ENCODE data around the gene SV2C. TPM values are rescaled to one million over a fixed set of nuclear protein-coding genes. Genes with fewer than 3 reads are reported as not detected.
"Not testable (repeated sequence)": the region's sequence is repeated elsewhere in the genome, so short reads cannot be mapped to it uniquely, and the experiment has no call there.

Gene SV2C
- total and polyA plus RNA-seq, 7 donors: under 0.01 to 0.01 TPM; not detected in 5

- WGBS, 3 donors: 67 to 82% (median 69%) methylated on average over 2 of the region's 2 CpGs
- TF ChIP-seq CTCF (IDR thresholded peaks at IDR 0.05): no peak
- H3K36me3 ChIP-seq (ENCODE audit: insufficient read depth in 1 of 2, low read depth in 1 of 2): no peaks in the 10 kb centered on the region
- no peaks in the 10 kb centered on the region for H3K9me3 ChIP-seq
- intact Hi-C loops (cut with DNase I): no loop called here
- no peak overlapping the region for H3K27ac ChIP-seq
- no peak overlapping the region for H3K4me3 ChIP-seq
- ATAC-seq (no peak), DNase-seq (no peak)
- H3K4me1 ChIP-seq: no peaks in the 10 kb centered on the region
- no peaks in the 10 kb centered on the region for H3K27me3 ChIP-seq (ENCODE audit: insufficient read depth in 3 of 3, low read length in 2 of 3)
Observed at GRCh38 chr5:76299592-76299991, 216.4 kb downstream of the SV2C start.

- WGBS, 3 donors: 41 to 44% (median 43%) methylated on average over 1 of the region's 1 CpG
- ATAC-seq, H3K9me3 ChIP-seq: not testable (repeated sequence)
Observed at GRCh38 chr5:76301932-76302331, 218.7 kb downstream of the SV2C start.

GRCh38 chr5:76302661-76303060 is 219.5 kb downstream of the SV2C start:
- H3K36me3 ChIP-seq (ENCODE audit: insufficient read depth in 1 of 2, low read depth in 1 of 2); H3K4me3 ChIP-seq; intact Hi-C loops (cut with DNase I); H3K27ac ChIP-seq; H3K4me1 ChIP-seq; DNase-seq; H3K27me3 ChIP-seq (ENCODE audit: insufficient read depth in 3 of 3, low read length in 2 of 3); ATAC-seq; H3K9me3 ChIP-seq: not testable (repeated sequence)

More at GRCh38 chr5:76301932-76302331, 218.7 kb downstream of the SV2C start:
- intact Hi-C loops (cut with DNase I); H3K27ac ChIP-seq; DNase-seq; H3K36me3 ChIP-seq (ENCODE audit: insufficient read depth in 1 of 2, low read depth in 1 of 2); H3K27me3 ChIP-seq (ENCODE audit: insufficient read depth in 3 of 3, low read length in 2 of 3); H3K4me3 ChIP-seq; H3K4me1 ChIP-seq: not testable (repeated sequence)

- Histone ChIP-seq H3K4me3 (no peak overlapping the region), H3K27ac (no peak overlapping the region), H3K27me3 (ENCODE audit: insufficient read depth in 3 of 3, low read length in 2 of 3) (no peaks in the 10 kb centered on the region), H3K9me3 (no peaks in the 10 kb centered on the region), H3K4me1 (no peaks in the 10 kb centered on the region), H3K36me3 (ENCODE audit: insufficient read depth in 1 of 2, low read depth in 1 of 2) (no peaks in the 10 kb centered on the region)
- WGBS, 3 donors: 68 to 81% (median 70%) methylated on average over 7 of the region's 7 CpGs
- intact Hi-C loops (cut with DNase I): no loop called here
- ATAC-seq (no peak), DNase-seq (no peak)
- TF ChIP-seq CTCF (IDR thresholded peaks at IDR 0.05): no peak
Observed at GRCh38 chr5:76303921-76304320, 220.7 kb downstream of the SV2C start.

GRCh38 chr5:76305269-76305668 is 222.1 kb downstream of the SV2C start:
- ATAC-seq (peak in 1 of 4 donors; percentile 47), DNase-seq (no peak)
- no peaks in the 10 kb centered on the region for H3K36me3 ChIP-seq (ENCODE audit: insufficient read depth in 1 of 2, low read depth in 1 of 2)
- H3K4me3 ChIP-seq: no peak overlapping the region
- no peak for TF ChIP-seq CTCF (IDR thresholded peaks at IDR 0.05)
- H3K9me3 ChIP-seq: no peaks in the 10 kb centered on the region
- no peaks in the 10 kb centered on the region for H3K27me3 ChIP-seq (ENCODE audit: insufficient read depth in 3 of 3, low read length in 2 of 3)
- no peaks in the 10 kb centered on the region for H3K4me1 ChIP-seq
- intact Hi-C loops (cut with DNase I): no loop called here
- WGBS, 3 donors: 49 to 63% (median 52%) methylated on average over 2 of the region's 2 CpGs
- H3K27ac ChIP-seq: no peak overlapping the region

GRCh38 chr5:76305775-76306174 is 222.6 kb downstream of the SV2C start:
- DNase-seq (no peak), ATAC-seq (no peak)
- no peak for TF ChIP-seq CTCF (IDR thresholded peaks at IDR 0.05)
- Histone ChIP-seq H3K27me3 (ENCODE audit: insufficient read depth in 3 of 3, low read length in 2 of 3) (no peaks in the 10 kb centered on the region), H3K9me3 (no peaks in the 10 kb centered on the region), H3K4me3 (no peak overlapping the region), H3K4me1 (no peaks in the 10 kb centered on the region), H3K27ac (no peak overlapping the region), H3K36me3 (ENCODE audit: insufficient read depth in 1 of 2, low read depth in 1 of 2) (no peaks in the 10 kb centered on the region)
- intact Hi-C loops (cut with DNase I): no loop called here
- 63 to 71% (median 70%) methylated on average over 1 of the region's 1 CpG for WGBS, 3 donors
